Panc1 (cell line): Measurements from ENCODE around the gene HOXD3.

ENCODE experiments used
- CTCF ChIP-seq: fragments of 450-650 bp; IDR thresholded peaks from 2 replicates; pipeline ENCODE4 v1.5.1; 2017; ENCODE audit warnings: mild to moderate bottlenecking
- POLR2AphosphoS5 ChIP-seq: IDR thresholded peaks from 2 replicates; pipeline ENCODE4 v1.6.1; 2012; ENCODE audit warnings: mild to moderate bottlenecking, low read depth, low read length, moderate library complexity
- REST ChIP-seq, 2 experiments: IDR thresholded peaks; 2 replicates each; pipeline ENCODE4 v1.6.1; 2011 to 2012; ENCODE audit warnings: low read depth in 2 of 2, control low read depth in 1 of 2, low read length in 1 of 2, mild to moderate bottlenecking in 1 of 2, moderate library complexity in 1 of 2; ENCODE audit not compliant: insufficient read depth in 1 of 2
- SIN3A ChIP-seq: IDR thresholded peaks from 2 replicates; pipeline ENCODE4 v1.6.1; 2012; ENCODE audit warnings: low read depth, mild to moderate bottlenecking, low read length, moderate library complexity, borderline replicate concordance; ENCODE audit not compliant: insufficient read depth

- TF ChIP-seq SIN3A (no peak), CTCF (no peak), REST (IDR thresholded peaks at IDR 0.05; ENCODE audit: insufficient read depth in 1 of 2, low read depth in 2 of 2, low read length in 1 of 2) (no peak), POLR2AphosphoS5 (no peak)
Observed at GRCh38 chr2:176131848-176132158, 25.3 kb upstream of the HOXD3 start.
